Neuronal stem cell (in vitro differentiated cells): ENCODE measurements around the gene UNK.
A peak's percentile ranks its signal among the peaks of the same experiment; 100 is the strongest.
"Not testable (repeated sequence)": the region's sequence is repeated elsewhere in the genome, so short reads cannot be mapped to it uniquely, and the experiment has no call there.

Source experiments
- DNase-seq: peaks from one replicate; pipeline ENCODE4 v3.0.0-alpha.2; 2013; ENCODE audit warnings: low spot score
- H2AFZ ChIP-seq: one replicate; pipeline ENCODE4 v1.6.1; 2013; ENCODE audit warnings: mild to moderate bottlenecking, low read length, inconsistent platforms
- H2AK5ac ChIP-seq: 2 replicates; pipeline ENCODE4 v1.6.1; 2013; ENCODE audit warnings: low read depth, mild to moderate bottlenecking, inconsistent platforms, low read length, moderate library complexity, mixed read lengths
- H2BK120ac ChIP-seq: 2 replicates; pipeline ENCODE4 v1.6.1; 2013; ENCODE audit warnings: low read depth, mild to moderate bottlenecking, inconsistent platforms, low read length, moderate library complexity, mixed read lengths
- H2BK12ac ChIP-seq: one replicate; pipeline ENCODE4 v1.6.1; 2013; ENCODE audit warnings: low read length, inconsistent platforms
- H2BK15ac ChIP-seq: 2 replicates; pipeline ENCODE4 v1.6.1; 2013; ENCODE audit warnings: mild to moderate bottlenecking, low read length, inconsistent platforms, mixed read lengths
- H2BK5ac ChIP-seq: one replicate; pipeline ENCODE4 v1.6.1; 2013; ENCODE audit warnings: inconsistent platforms, mild to moderate bottlenecking, low read length, moderate library complexity
- H3K14ac ChIP-seq: one replicate; pipeline ENCODE4 v1.6.1; 2013; ENCODE audit warnings: low read length, inconsistent platforms
- H3K18ac ChIP-seq: 2 replicates; pipeline ENCODE4 v1.6.1; 2013; ENCODE audit warnings: low read length, inconsistent platforms
- H3K23ac ChIP-seq: 2 replicates; pipeline ENCODE4 v1.6.1; 2013; ENCODE audit warnings: low read depth, mild to moderate bottlenecking, mixed read lengths, low read length, inconsistent platforms; ENCODE audit not compliant: poor library complexity
- H3K27ac ChIP-seq: replicated peaks from 3 replicates; pipeline ENCODE4 v1.5.1; 2013; ENCODE audit warnings: low read length, inconsistent platforms
- H3K27me3 ChIP-seq, 3 experiments: 2 replicates each; pipeline ENCODE4 v1.6.1; 2013; ENCODE audit warnings: low read length in 3 of 3, mild to moderate bottlenecking in 2 of 3, inconsistent platforms in 1 of 3, low read depth in 1 of 3, mixed read lengths in 1 of 3, moderate library complexity in 1 of 3; ENCODE audit not compliant: control insufficient read depth in 3 of 3, insufficient read depth in 3 of 3
- H3K36me3 ChIP-seq, 2 donors: replicated peaks in 1 of 2; 2 replicates each; pipeline ENCODE4 v1.6.1; 2013; ENCODE audit warnings: low read length in 2 of 2; ENCODE audit not compliant: control insufficient read depth in 2 of 2, insufficient read depth in 2 of 2
- H3K4ac ChIP-seq: 2 replicates; pipeline ENCODE4 v1.6.1; 2013; ENCODE audit warnings: inconsistent platforms, mild to moderate bottlenecking, low read length, moderate library complexity
- H3K4me1 ChIP-seq, 2 donors: 1 replicate in 1 of 2; 2 replicates in 1 of 2; pipeline ENCODE4 v1.6.1; 2013; ENCODE audit warnings: low read length in 2 of 2, low read depth in 1 of 2; ENCODE audit not compliant: control insufficient read depth in 2 of 2, insufficient read depth in 1 of 2
- H3K4me2 ChIP-seq: one replicate; pipeline ENCODE4 v1.6.1; 2013; ENCODE audit warnings: mild to moderate bottlenecking, low read length, inconsistent platforms; ENCODE audit not compliant: insufficient read depth, poor library complexity, severe bottlenecking
- H3K4me3 ChIP-seq, 2 donors: 2 replicates each; pipeline ENCODE4 v1.5.1; 2013; ENCODE audit warnings: low read length in 2 of 2, mild to moderate bottlenecking in 2 of 2, inconsistent platforms in 1 of 2, moderate library complexity in 1 of 2
- H3K79me1 ChIP-seq: one replicate; pipeline ENCODE4 v1.6.1; 2013; ENCODE audit warnings: low read depth, mild to moderate bottlenecking, inconsistent platforms, low read length, moderate library complexity
- H3K9ac ChIP-seq: one replicate; pipeline ENCODE4 v1.6.1; 2013; ENCODE audit warnings: mild to moderate bottlenecking, low read depth, low read length, inconsistent platforms; ENCODE audit not compliant: poor library complexity
- H3K9me3 ChIP-seq, 2 donors: replicated peaks in 1 of 2; 2 replicates each; pipeline versions ENCODE3 to v1.6.1; 2013; ENCODE audit warnings: low read length in 2 of 2, mild to moderate bottlenecking in 2 of 2, inconsistent platforms in 1 of 2, low read depth in 1 of 2, mixed read lengths in 1 of 2, moderate library complexity in 1 of 2; ENCODE audit not compliant: control insufficient read depth in 2 of 2, insufficient read depth in 1 of 2
- H4K8ac ChIP-seq: one replicate; pipeline ENCODE4 v1.6.1; 2013; ENCODE audit warnings: low read depth, mild to moderate bottlenecking, inconsistent platforms, low read length, moderate library complexity
- H4K91ac ChIP-seq: one replicate; pipeline ENCODE4 v1.6.1; 2013; ENCODE audit warnings: low read length, low read depth, mild to moderate bottlenecking, inconsistent platforms; ENCODE audit not compliant: poor library complexity
- WGBS, 2 donors: extraction: QIAGEN DNeasy Blood & Tissue Kit; methylation state at CpG; one replicate each; pipeline ENCODE4 v1.1.7; 2013; ENCODE audit warnings: missing lambda C conversion rate in 2 of 2, mixed read lengths in 1 of 2; ENCODE audit not compliant: insufficient read length in 2 of 2, insufficient replicate concordance in 1 of 2; ENCODE audit errors: extremely low coverage in 2 of 2; 5-methylcytosine and 5-hydroxymethylcytosine counted together

Gene UNK

DNA sequence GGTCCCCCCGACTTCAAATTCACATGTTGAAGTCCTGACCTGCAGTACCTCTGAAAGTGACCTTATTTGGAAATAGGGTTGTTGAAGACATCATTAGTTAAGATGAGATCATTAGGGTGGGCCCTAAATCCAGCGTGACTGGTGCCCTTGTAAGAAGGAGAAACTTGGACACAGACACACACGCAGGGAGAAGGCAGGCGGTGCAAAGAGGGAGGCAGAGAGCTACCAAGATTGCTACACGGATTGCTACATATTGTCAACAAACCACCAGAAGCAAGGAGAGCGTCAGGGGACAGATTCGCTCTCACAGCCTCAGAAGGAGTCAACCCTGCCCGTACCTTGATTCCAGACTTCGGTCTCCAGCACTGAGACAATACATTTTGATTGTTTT is 77.3 kb downstream of the UNK start:
- no peak overlapping the region for H3K18ac ChIP-seq
- peaks cover 0 to 2% of the 10 kb centered on the region in 2 donors for H3K9me3 ChIP-seq
- no peak overlapping the region for H3K9ac ChIP-seq
- no peak overlapping the region for H2BK120ac ChIP-seq
- no CpG with 5 or more reads among the region's 9 CpGs for WGBS, 2 donors
- no peak overlapping the region for H3K4ac ChIP-seq
- no peak overlapping the region for H2BK12ac ChIP-seq
- no peak for DNase-seq
- peaks cover 5 to 13% of the 10 kb centered on the region in 2 donors for H3K4me1 ChIP-seq
- no peak overlapping the region for H2AFZ ChIP-seq
- H2AK5ac ChIP-seq = no peak overlapping the region
- no peaks in the 10 kb centered on the region for H3K36me3 ChIP-seq
- H2BK5ac ChIP-seq = no peak overlapping the region
- H3K79me1 ChIP-seq = no peaks in the 10 kb centered on the region
- H2BK15ac ChIP-seq = no peak overlapping the region
- no peak overlapping the region for H3K14ac ChIP-seq
- no peak overlapping the region for H3K27ac ChIP-seq
- H4K91ac ChIP-seq = no peak overlapping the region
- H3K4me3 ChIP-seq = peak overlapping the region in 1 of 2 donors; percentile 60
- no peak overlapping the region for H4K8ac ChIP-seq
- H3K23ac ChIP-seq = no peak overlapping the region
- H3K4me2 ChIP-seq = peak overlapping the region; percentile 2
- H3K27me3 ChIP-seq = no peaks in the 10 kb centered on the region

- no peak overlapping the region for H2AK5ac ChIP-seq
- WGBS, 2 donors = no CpG with 5 or more reads among the region's 8 CpGs
Measured at GRCh38 chr17:75864448-75864871, 79.9 kb downstream of the UNK start.

DNA sequence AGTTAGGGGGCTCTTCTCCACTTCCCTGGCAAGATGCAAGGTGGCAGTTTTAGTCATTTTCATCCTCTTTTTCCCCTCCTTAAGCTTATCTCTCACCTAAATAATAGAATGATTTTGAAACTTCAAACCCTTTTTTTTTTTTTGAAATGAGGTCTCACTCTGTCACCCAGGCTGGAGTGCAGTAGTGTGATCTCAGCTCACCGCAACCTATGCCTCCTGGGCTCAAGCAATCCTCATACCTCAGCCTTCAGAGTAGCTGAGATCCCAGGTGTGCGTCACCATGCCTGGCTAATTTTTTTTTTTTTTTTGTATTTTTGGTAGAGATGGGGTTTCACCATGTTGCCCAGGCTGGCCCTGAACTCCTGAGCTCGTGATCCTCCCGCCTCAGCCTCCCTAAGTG is 80.3 kb downstream of the UNK start:
- not testable (repeated sequence) for H3K27ac ChIP-seq, H3K36me3 ChIP-seq, H3K27me3 ChIP-seq, H3K18ac ChIP-seq, H3K23ac ChIP-seq, DNase-seq, H3K14ac ChIP-seq, H2BK120ac ChIP-seq, H3K9me3 ChIP-seq, H3K79me1 ChIP-seq, H2BK5ac ChIP-seq, H4K91ac ChIP-seq, H2BK12ac ChIP-seq, H3K4me2 ChIP-seq, H3K9ac ChIP-seq, H3K4me3 ChIP-seq, H4K8ac ChIP-seq, H2BK15ac ChIP-seq, H3K4ac ChIP-seq
- peak overlapping the region; percentile 73 for H2AFZ ChIP-seq
- WGBS, 2 donors = no CpG with 5 or more reads among the region's 4 CpGs
- peak overlapping the region; percentile 35 for H2AK5ac ChIP-seq
- peaks cover 7 to 20% of the 10 kb centered on the region in 2 donors for H3K4me1 ChIP-seq

More at GRCh38 chr17:75864448-75864871, 79.9 kb downstream of the UNK start:
- Histone ChIP-seq H3K27me3 (no peaks in the 10 kb centered on the region), H3K79me1 (no peaks in the 10 kb centered on the region), H2BK5ac (no peak overlapping the region), H3K9me3 (peaks cover 0 to 2% of the 10 kb centered on the region in 2 donors), H3K4me2 (no peak overlapping the region), H3K18ac (no peak overlapping the region), H3K4me3 (no peak overlapping the region), H3K4me1 (peaks cover 5 to 17% of the 10 kb centered on the region in 2 donors), H3K9ac (no peak overlapping the region), H2BK15ac (no peak overlapping the region), H2BK120ac (no peak overlapping the region), H2AFZ (peak overlapping the region; percentile 73), H2BK12ac (no peak overlapping the region), H3K14ac (no peak overlapping the region), H3K36me3 (no peaks in the 10 kb centered on the region), H3K4ac (no peak overlapping the region), H3K27ac (no peak overlapping the region), H4K8ac (no peak overlapping the region), H3K23ac (no peak overlapping the region), H4K91ac (no peak overlapping the region)
- DNase-seq = no peak

GRCh38 chr17:75865404-75866188 is 81.0 kb downstream of the UNK start:
- Histone ChIP-seq H2AFZ (peak overlapping the region; percentile 32), H3K4me1 (peaks cover 7 to 21% of the 10 kb centered on the region in 2 donors), H3K18ac (peak overlapping the region; percentile 88), H2AK5ac (peak overlapping the region; percentile 35)
- H3K27ac ChIP-seq, DNase-seq, H3K9me3 ChIP-seq, H4K91ac ChIP-seq, H3K23ac ChIP-seq, H2BK5ac ChIP-seq, H3K4me3 ChIP-seq, H2BK15ac ChIP-seq, H3K4ac ChIP-seq, H4K8ac ChIP-seq, H2BK120ac ChIP-seq, H3K9ac ChIP-seq, H3K27me3 ChIP-seq, H2BK12ac ChIP-seq, H3K36me3 ChIP-seq, H3K4me2 ChIP-seq, H3K14ac ChIP-seq, H3K79me1 ChIP-seq: not testable (repeated sequence)
- whole genome bisulfite sequencing, 2 donors = no CpG with 5 or more reads among the region's 17 CpGs
